GM13977 (cell line): ENCODE data around the gene MCF2L.

Experiments used
- DNase-seq: peaks from one replicate; pipeline ENCODE4 v3.0.0; 2012; ENCODE audit warnings: low spot score
- in situ Hi-C: fragments of 300-500 bp; cut with MboI; formaldehyde crosslinking; loops from one replicate; pipeline ENCODE4 v1.12.0; 2022; ENCODE audit warnings: low sequenced_read_pairs, low pct_unique_long_range_greater_than_20kb, mixed read lengths, inconsistent platforms; ENCODE audit not compliant: unreplicated experiment
- TF ChIP-seq, protein P1 (sequence below): IDR thresholded peaks from 2 replicates; pipeline ENCODE4 v1.5.1; 2012; ENCODE audit warnings: mild to moderate bottlenecking, control low read depth; ENCODE audit not compliant: insufficient read depth; ENCODE audit errors: extremely low read depth, missing control alignments

The MCF2L gene

DNA sequence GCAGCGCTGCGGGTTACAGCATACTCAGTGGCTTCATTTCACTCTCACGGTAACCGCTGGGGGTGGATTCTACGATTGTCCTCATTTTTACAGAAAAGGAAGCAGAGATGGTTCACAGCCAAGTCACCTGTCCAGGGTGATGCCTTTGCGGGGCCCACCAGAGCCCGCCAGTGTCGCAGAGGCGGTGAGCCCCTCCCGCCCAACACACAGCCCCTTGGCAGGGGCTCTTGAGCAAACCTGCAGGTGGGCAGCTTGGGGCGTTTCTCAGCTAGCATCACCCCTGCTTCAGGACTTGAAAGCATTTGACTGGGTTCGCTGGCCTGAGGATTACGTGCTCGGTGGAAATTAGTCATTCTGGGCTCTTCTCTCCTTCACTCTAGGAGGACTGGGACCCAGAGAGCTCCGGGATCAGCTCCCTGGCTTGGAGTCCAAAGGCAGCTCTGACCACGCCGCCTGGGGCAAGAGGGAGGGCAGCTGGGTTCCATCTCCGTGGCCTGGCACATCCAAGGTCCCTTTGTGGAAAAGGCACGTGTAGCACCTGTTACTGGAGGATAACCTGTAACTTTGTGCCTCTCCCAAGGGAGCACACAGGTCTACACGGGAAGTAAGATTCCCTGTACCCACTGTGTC, 74.1 kb downstream of the MCF2L start:
- TF ChIP-seq, protein P1, sequence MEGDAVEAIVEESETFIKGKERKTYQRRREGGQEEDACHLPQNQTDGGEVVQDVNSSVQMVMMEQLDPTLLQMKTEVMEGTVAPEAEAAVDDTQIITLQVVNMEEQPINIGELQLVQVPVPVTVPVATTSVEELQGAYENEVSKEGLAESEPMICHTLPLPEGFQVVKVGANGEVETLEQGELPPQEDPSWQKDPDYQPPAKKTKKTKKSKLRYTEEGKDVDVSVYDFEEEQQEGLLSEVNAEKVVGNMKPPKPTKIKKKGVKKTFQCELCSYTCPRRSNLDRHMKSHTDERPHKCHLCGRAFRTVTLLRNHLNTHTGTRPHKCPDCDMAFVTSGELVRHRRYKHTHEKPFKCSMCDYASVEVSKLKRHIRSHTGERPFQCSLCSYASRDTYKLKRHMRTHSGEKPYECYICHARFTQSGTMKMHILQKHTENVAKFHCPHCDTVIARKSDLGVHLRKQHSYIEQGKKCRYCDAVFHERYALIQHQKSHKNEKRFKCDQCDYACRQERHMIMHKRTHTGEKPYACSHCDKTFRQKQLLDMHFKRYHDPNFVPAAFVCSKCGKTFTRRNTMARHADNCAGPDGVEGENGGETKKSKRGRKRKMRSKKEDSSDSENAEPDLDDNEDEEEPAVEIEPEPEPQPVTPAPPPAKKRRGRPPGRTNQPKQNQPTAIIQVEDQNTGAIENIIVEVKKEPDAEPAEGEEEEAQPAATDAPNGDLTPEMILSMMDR = no peak
- DNase-seq = no peak
- in situ Hi-C loops = no loop called here

DNA sequence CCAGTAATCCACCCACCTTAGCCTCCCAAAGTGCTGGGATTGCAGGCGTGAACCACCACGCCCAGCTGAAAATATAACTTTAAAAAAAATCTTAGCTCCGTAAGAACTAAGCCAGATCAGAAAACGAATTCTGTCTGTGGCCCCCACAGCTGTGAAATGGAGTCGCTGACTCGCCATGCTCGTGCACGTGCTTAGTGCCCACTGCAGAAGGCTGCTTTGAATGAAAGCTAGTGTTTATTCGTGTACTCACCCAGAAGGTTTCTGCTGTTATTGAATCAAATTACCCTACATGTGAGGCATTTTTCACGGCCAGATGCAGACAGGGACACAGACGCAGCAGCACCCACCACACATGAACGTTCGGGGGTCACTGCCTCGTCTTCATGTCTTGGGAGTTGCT, 74.9 kb downstream of the MCF2L start:
- TF ChIP-seq, protein P1 = no peak
- in situ Hi-C loops = no loop called here
- no peak for DNase-seq

DNA sequence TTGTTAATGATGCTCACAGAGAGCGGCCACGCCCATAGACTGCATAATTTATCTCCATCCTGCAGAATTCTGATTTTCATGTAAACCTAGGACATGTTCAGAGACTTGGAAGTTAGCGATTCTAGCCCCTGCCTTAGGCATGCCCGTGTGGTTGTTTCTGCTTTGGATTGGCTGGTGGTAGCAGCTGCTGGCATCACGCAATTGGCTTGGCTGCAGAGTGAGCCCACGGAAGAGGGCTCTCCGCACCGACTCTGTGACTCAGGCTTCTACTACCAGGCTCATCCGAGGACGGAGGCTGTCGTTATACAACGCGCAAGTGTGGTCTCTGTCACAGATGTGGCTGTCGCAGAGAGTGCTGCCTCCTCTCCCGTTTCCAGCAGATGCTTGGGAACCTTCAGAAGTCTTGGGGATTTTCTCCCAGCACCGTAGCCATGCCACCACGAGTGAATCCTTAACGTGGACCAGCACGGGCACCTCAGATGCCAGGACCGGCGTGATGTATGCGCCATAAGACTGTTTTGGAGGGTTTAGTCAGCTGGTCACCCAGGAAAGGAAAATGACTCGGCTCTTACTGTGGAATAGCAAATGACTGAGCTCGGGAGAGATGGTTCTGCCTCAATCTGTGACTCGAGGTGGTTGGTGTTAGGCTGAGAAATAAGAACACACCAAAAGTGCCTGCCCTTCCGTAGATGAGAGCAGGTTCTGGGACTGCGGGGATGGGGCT, 75.5 kb downstream of the MCF2L start:
- TF ChIP-seq, protein P1 = no peak
- in situ Hi-C loops = no loop called here
- DNase-seq = no peak

DNA sequence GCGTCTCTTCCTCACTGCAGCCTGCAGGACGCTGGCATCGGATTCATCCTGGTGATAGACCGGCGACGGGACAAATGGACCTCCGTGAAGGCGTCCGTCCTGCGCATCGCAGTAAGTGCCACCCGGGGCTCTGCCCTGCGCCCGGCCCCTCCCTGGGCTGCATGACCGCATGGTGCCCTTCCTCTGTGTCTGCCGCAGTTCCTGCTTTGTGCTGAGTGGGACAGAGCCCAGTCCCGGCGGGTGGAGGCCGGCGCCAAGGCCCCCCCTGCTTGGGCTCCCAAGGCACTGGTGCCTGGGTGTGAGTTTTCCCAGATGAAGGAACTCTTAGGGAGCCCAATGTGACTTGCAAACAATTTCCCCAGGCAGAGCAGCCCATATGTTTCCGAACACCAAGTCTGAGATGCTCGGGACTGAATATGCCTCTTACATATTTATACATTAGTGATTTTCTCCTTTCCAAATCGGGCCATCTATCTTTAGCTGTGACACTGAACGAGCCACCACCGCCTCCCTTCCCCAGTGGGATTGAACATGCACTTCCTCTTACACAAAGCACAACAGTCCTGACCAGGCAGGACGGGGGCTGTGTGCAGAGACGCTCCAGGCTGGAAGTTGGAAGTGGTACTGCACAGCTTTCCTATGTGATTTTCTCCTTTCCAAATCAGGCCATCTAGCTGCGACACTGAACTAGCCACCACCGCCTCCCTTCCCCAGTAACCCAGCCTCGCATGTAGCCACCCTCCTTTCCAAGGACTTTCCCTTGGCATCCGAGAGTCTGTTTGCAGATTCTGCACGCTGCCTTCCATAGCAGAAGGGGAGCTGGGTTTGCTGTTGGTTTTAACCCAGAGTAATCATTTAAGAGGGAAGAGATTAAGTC, 76.5 kb downstream of the MCF2L start:
- DNase-seq = no peak
- in situ Hi-C loops = no loop called here
- TF ChIP-seq, protein P1 = no peak

DNA sequence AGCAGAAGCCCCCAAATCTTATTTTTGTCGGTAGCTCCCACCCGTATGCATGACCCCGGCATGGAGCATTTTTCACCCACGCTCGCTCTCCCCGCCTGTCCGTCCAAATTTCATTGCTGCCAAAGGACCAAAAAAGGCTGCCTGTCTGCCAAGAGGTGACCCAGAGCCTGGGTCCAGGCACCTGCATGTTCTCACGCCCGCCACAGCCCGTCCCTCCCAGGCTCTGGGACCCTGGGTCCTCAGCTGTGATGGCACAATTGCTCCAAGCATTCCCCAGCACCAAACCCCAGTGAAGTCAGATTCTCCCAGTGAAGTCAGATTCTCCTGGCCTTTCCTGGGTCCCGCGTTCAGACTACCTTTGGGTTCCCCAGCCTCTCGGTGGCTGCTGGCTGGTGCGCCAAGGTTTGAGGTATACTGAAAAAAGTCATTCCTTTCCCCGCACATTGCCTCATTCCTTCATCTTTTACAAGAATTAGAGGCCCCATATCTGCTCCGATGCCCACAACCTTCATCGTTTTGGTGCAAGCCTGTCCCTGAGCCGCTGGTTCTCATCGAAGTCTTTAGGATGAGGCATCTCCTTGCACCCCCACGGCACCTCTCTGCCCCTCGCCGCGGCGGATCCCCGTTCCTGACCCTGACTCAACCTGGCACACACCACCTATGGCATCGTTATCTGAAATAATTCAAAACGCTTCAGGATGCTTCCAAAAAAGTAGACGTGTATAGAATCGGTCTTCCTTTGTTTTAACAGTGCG, 77.3 kb downstream of the MCF2L start:
- TF ChIP-seq, protein P1 = no peak

DNA sequence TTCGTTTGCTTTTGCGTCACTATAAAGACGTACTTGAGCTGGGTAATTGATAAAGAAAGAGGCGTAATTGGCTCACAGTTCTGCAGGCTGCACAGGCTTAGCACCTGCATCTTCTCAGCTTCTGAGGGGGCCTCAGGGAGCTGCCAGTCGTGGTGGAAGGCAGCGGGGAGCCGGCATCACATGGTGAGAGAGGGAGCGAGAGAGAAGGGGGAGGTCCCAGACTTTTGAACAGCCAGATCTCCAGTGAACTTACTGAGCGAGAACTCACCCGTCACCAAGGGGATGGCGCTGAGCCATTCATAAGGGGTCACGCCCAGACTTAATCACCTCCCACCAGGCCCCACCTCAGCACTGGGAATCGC, 77.8 kb downstream of the MCF2L start:
- in situ Hi-C loops = no loop called here
- TF ChIP-seq, protein P1 = no peak
- no peak for DNase-seq

More for the DNA sequence above, 77.3 kb downstream of the MCF2L start:
- in situ Hi-C loops = no loop called here
- DNase-seq = no peak
